Measurements from ENCODE around the gene ACOT8.

DNA sequence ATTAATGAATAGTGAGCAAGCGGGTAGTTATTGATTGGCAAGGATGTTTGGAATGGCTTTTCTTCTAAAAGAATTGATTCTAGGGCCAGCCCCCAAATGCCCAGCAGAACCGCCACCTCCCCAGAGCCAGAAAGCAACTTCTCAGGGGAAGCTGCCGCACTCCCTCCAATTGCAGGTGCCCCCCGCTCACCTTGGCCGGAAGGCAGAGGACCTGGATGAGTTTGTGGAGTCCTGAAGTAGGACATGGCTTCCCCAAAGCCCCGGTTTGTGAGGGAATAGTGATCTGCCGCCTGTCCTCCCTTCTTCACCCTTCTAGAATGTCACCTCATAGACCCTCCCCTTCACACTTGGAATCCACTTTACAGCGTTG is 30.1 kb upstream of the ACOT8 start, which contains the start of gene SPATA25:
- TF ChIP-seq, protein P1, sequence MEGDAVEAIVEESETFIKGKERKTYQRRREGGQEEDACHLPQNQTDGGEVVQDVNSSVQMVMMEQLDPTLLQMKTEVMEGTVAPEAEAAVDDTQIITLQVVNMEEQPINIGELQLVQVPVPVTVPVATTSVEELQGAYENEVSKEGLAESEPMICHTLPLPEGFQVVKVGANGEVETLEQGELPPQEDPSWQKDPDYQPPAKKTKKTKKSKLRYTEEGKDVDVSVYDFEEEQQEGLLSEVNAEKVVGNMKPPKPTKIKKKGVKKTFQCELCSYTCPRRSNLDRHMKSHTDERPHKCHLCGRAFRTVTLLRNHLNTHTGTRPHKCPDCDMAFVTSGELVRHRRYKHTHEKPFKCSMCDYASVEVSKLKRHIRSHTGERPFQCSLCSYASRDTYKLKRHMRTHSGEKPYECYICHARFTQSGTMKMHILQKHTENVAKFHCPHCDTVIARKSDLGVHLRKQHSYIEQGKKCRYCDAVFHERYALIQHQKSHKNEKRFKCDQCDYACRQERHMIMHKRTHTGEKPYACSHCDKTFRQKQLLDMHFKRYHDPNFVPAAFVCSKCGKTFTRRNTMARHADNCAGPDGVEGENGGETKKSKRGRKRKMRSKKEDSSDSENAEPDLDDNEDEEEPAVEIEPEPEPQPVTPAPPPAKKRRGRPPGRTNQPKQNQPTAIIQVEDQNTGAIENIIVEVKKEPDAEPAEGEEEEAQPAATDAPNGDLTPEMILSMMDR (IDR thresholded peaks at IDR 0.05) = no peak
- TF ChIP-seq ZNF138 (CRISPR knock-in tag; conservative IDR thresholded peaks at IDR 0.05) = no peak
- no peak for TF ChIP-seq ELF4 (CRISPR knock-in tag; IDR thresholded peaks at IDR 0.05; ENCODE audit: low read depth)
- no peak for TF ChIP-seq NR2C2 (CRISPR knock-in tag; IDR thresholded peaks at IDR 0.05)
- TF ChIP-seq, protein P2, sequence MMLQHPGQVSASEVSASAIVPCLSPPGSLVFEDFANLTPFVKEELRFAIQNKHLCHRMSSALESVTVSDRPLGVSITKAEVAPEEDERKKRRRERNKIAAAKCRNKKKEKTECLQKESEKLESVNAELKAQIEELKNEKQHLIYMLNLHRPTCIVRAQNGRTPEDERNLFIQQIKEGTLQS (CRISPR knock-in tag; conservative IDR thresholded peaks at IDR 0.05) = no peak
- TF ChIP-seq ZNF416 (CRISPR knock-in tag; IDR thresholded peaks at IDR 0.05) = no peak
- TF ChIP-seq, protein P3, sequence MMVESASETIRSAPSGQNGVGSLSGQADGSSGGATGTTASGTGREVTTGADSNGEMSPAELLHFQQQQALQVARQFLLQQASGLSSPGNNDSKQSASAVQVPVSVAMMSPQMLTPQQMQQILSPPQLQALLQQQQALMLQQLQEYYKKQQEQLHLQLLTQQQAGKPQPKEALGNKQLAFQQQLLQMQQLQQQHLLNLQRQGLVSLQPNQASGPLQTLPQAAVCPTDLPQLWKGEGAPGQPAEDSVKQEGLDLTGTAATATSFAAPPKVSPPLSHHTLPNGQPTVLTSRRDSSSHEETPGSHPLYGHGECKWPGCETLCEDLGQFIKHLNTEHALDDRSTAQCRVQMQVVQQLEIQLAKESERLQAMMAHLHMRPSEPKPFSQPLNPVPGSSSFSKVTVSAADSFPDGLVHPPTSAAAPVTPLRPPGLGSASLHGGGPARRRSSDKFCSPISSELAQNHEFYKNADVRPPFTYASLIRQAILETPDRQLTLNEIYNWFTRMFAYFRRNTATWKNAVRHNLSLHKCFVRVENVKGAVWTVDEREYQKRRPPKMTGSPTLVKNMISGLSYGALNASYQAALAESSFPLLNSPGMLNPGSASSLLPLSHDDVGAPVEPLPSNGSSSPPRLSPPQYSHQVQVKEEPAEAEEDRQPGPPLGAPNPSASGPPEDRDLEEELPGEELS (CRISPR knock-in tag; IDR thresholded peaks at IDR 0.05) = no peak
